ENCODE data around the gene ANO9. TPM values are rescaled to one million over a fixed set of nuclear protein-coding genes. Genes with fewer than 3 reads are reported as not detected.

Gene ANO9
- total RNA-seq, 1 experiment from 2014 or later: 85.5 TPM

DNA sequence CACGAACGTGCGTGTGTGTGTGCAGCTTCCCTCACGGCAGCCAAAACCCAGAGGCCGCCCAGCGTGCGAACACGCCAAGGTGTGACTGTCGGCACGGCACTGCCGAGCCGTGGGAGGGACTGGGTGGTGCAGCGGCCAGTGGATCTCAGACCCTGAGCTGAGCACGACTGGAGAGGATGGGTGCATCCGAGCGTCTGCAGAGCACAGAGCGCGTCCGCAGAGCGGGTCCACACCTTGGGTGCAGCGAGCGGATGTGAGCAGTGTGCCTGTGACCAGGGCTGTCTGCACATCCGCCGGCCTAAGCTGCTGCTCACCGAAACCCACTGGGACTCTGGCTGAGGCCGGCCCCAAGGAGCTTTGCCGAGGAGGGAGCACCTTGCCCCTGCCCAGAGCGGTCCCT, 31.0 kb upstream of the ANO9 start:
- no TSS peak for BruUV-seq (replicated peaks)
- CTCF ChIA-PET: interaction anchor here (0.6 kb wide), 1 partner anchor 87 kb away, joined by 5 read pairs; no protein-coding TSS in a partner anchor

GRCh38 chr11:472272-472671, 30.5 kb upstream of the ANO9 start:
- no peaks in the 10 kb centered on the region for H3K9me3 ChIP-seq
- TF ChIP-seq CTCF (IDR thresholded peaks at IDR 0.05; ENCODE audit: insufficient read depth in 1 of 2, low read depth in 1 of 2, low read length in 1 of 2, severe bottlenecking in 1 of 2, unreplicated experiment in 1 of 2): no peak
- H3K4me1 Mint-ChIP-seq (ENCODE audit: low read depth, unreplicated experiment): peaks cover 18% of the 10 kb centered on the region
- no peak overlapping the region for H3K4me3 Mint-ChIP-seq (ENCODE audit: unreplicated experiment)
- H3K4me1 ChIP-seq: peaks cover 8% of the 10 kb centered on the region
- no peaks in the 10 kb centered on the region for H3K9me3 Mint-ChIP-seq (ENCODE audit: unreplicated experiment)
- H3K27ac Mint-ChIP-seq (ENCODE audit: unreplicated experiment): no peak overlapping the region
- BruUV-seq (replicated peaks): no TSS peak
- H3K36me3 ChIP-seq (ENCODE audit: control insufficient read depth, insufficient read depth, low read length): no peaks in the 10 kb centered on the region
- no peaks in the 10 kb centered on the region for H3K27me3 Mint-ChIP-seq (ENCODE audit: insufficient read depth, unreplicated experiment)
- H3K4me3 ChIP-seq (ENCODE audit: low read depth, low read length): no peak overlapping the region
- CTCF ChIA-PET: no interaction called here
- H3K27me3 ChIP-seq (replicated peaks; ENCODE audit: control insufficient read depth, insufficient read depth, low read length): no peaks in the 10 kb centered on the region
- peaks cover 17% of the 10 kb centered on the region for H3K36me3 Mint-ChIP-seq (ENCODE audit: insufficient read depth, unreplicated experiment)
- intact Hi-C loops (cut with micrococcal nuclease; ENCODE audit: unreplicated experiment): no loop called here
- POLR2A ChIA-PET: no interaction called here
- no peak for DNase-seq

More for the DNA sequence above, 31.0 kb upstream of the ANO9 start:
- no peak for TF ChIP-seq CTCF (IDR thresholded peaks at IDR 0.05; ENCODE audit: insufficient read depth in 1 of 2, low read depth in 1 of 2, low read length in 1 of 2, severe bottlenecking in 1 of 2, unreplicated experiment in 1 of 2)
- Mint-ChIP-seq H3K4me3 (ENCODE audit: unreplicated experiment) (no peak overlapping the region), H3K36me3 (ENCODE audit: insufficient read depth, unreplicated experiment) (peaks cover 17% of the 10 kb centered on the region), H3K9me3 (ENCODE audit: unreplicated experiment) (no peaks in the 10 kb centered on the region), H3K27ac (ENCODE audit: unreplicated experiment) (no peak overlapping the region), H3K27me3 (ENCODE audit: insufficient read depth, unreplicated experiment) (no peaks in the 10 kb centered on the region), H3K4me1 (ENCODE audit: low read depth, unreplicated experiment) (peaks cover 18% of the 10 kb centered on the region)
- H3K4me3 ChIP-seq (ENCODE audit: low read depth, low read length): no peak overlapping the region
- DNase-seq: no peak
- H3K9me3 ChIP-seq: no peaks in the 10 kb centered on the region
- no peaks in the 10 kb centered on the region for H3K36me3 ChIP-seq (ENCODE audit: control insufficient read depth, insufficient read depth, low read length)
- POLR2A ChIA-PET: no interaction called here
- H3K4me1 ChIP-seq: peaks cover 8% of the 10 kb centered on the region
- intact Hi-C loops (cut with micrococcal nuclease; ENCODE audit: unreplicated experiment): no loop called here
- H3K27me3 ChIP-seq (replicated peaks; ENCODE audit: control insufficient read depth, insufficient read depth, low read length): no peaks in the 10 kb centered on the region

GRCh38 chr11:471468-472145, 29.8 kb upstream of the ANO9 start:
- intact Hi-C loops (cut with micrococcal nuclease; ENCODE audit: unreplicated experiment): no loop called here
- CTCF ChIA-PET: no interaction called here
- no peaks in the 10 kb centered on the region for H3K27me3 ChIP-seq (replicated peaks; ENCODE audit: control insufficient read depth, insufficient read depth, low read length)
- Mint-ChIP-seq H3K4me3 (ENCODE audit: unreplicated experiment) (no peak overlapping the region), H3K36me3 (ENCODE audit: insufficient read depth, unreplicated experiment) (peaks cover 20% of the 10 kb centered on the region), H3K27me3 (ENCODE audit: insufficient read depth, unreplicated experiment) (no peaks in the 10 kb centered on the region), H3K4me1 (ENCODE audit: low read depth, unreplicated experiment) (peaks cover 18% of the 10 kb centered on the region), H3K27ac (ENCODE audit: unreplicated experiment) (no peak overlapping the region), H3K9me3 (ENCODE audit: unreplicated experiment) (no peaks in the 10 kb centered on the region)
- peaks cover 12% of the 10 kb centered on the region for H3K4me1 ChIP-seq
- no peak for DNase-seq
- POLR2A ChIA-PET: no interaction called here
- no TSS peak for BruUV-seq (replicated peaks)
- TF ChIP-seq CTCF (IDR thresholded peaks at IDR 0.05; ENCODE audit: insufficient read depth in 1 of 2, low read depth in 1 of 2, low read length in 1 of 2, severe bottlenecking in 1 of 2, unreplicated experiment in 1 of 2): no peak
- H3K36me3 ChIP-seq (ENCODE audit: control insufficient read depth, insufficient read depth, low read length): no peaks in the 10 kb centered on the region
- no peak overlapping the region for H3K4me3 ChIP-seq (ENCODE audit: low read depth, low read length)
- H3K9me3 ChIP-seq: no peaks in the 10 kb centered on the region
